Activated CD4-positive, alpha-beta T cell treated with anti-CD3 and anti-CD28 coated beads, Interleukin-2, amount 50 U/mL, for 4 hours (primary cell): ENCODE results near the gene HIC2.
"Not testable (repeated sequence)": the region's sequence is repeated elsewhere in the genome, so short reads cannot be mapped to it uniquely, and the experiment has no call there.

Experiments used
- DNase-seq, 2 experiments: peaks; one replicate each; pipeline ENCODE4 v3.0.0-alpha.2; 2020

The HIC2 gene

DNA sequence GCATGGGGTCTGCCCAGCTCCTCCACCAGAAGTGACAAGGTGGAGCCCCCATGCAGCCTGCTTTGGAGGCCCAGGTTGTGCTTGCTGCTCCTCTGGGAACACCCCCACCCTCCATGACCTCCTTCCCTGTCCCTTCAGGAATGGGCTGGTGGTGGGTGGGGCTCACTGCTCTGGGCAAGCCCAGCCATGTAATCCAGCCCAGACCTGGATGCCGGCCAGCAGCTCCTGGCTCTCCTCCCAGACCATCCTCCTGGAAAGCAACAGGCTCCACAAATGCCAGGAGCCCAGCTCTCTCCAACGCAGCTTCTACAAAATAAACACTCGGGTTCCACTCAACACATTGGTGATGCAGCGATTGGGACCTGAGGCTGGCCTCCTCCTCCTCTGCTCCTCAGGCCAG lies 80.8 kb downstream of the HIC2 start:
- not testable (repeated sequence) for DNase-seq

- not testable (repeated sequence) for DNase-seq
Measured at GRCh38 chr22:21498489-21498888, 81.3 kb downstream of the HIC2 start.

DNA sequence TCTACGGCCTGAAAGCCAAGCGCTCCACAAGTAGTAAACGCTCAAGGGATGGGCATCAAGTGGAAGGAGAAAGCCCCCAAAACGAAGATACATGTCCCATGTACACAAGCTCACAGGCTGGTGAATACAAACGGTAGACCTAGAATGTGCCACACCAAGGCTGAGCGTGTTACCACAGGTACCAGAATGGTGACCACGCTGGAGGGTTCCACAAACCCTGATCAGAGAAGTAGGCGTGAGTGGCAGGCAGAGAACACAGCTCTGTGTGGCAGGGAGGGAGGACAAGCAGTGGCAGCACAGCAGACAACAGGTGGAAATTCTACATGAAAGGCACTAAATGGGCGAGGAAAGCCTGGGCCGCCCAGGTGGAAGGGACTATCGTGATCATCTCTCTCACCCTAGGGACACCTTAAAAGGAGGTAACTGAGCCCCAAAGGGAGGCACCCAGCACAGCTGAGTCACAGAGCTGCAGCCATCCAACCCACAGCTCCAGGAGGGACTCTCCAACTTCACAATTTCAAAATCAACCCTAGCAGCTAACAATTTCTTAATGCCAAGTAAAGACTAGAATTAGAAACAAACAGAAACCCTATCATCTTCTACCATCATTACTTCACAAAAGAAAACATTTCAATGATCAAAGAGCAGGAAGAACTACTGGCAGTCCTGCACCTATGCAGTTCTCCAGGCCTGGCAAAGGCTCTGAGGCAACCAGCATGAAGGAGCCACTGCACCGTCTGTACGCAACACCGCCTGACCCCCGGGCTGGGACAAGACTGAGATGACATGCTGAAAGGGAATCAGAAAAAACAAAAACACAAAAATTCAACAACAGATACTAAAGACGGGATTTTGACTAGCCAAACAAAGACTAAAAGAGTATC lies 82.7 kb downstream of the HIC2 start:
- not testable (repeated sequence) for DNase-seq
